Measurements from ENCODE around the gene GALNT12.

DNA sequence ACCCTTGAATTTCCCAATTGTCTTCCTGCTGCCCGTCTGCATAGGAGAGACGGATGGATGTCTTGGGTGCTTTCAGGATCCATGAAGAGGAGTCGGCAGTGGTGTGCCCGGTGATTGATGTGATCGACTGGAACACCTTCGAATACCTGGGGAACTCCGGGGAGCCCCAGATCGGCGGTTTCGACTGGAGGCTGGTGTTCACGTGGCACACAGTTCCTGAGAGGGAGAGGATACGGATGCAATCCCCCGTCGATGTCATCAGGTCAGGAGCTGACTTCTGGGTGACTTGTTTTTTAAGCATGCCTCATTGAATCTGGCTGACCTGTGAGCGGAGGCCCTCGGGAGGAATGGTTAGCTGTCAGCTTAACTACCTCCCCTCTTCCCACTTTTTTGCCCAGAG is 24.2 kb downstream of the GALNT12 start:
- TF ChIP-seq, protein P1, sequence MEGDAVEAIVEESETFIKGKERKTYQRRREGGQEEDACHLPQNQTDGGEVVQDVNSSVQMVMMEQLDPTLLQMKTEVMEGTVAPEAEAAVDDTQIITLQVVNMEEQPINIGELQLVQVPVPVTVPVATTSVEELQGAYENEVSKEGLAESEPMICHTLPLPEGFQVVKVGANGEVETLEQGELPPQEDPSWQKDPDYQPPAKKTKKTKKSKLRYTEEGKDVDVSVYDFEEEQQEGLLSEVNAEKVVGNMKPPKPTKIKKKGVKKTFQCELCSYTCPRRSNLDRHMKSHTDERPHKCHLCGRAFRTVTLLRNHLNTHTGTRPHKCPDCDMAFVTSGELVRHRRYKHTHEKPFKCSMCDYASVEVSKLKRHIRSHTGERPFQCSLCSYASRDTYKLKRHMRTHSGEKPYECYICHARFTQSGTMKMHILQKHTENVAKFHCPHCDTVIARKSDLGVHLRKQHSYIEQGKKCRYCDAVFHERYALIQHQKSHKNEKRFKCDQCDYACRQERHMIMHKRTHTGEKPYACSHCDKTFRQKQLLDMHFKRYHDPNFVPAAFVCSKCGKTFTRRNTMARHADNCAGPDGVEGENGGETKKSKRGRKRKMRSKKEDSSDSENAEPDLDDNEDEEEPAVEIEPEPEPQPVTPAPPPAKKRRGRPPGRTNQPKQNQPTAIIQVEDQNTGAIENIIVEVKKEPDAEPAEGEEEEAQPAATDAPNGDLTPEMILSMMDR (conservative IDR thresholded peaks at IDR 0.05; ENCODE audit: low read depth, low read length) = no peak
- no peak for TF ChIP-seq EZH2 (IDR thresholded peaks at IDR 0.05; ENCODE audit: low read length, unreplicated experiment)
- TF ChIP-seq EZH2phosphoT487 (IDR thresholded peaks at IDR 0.05; ENCODE audit: borderline replicate concordance, low read length) = no peak
